Rectal smooth muscle tissue (tissue), 1 donor: ENCODE measurements around the gene TSPAN32.

Experiments
- H3K27ac ChIP-seq: one replicate; pipeline ENCODE4 v1.7.0; 2013; ENCODE audit warnings: low read depth, low read length, inconsistent platforms
- H3K27me3 ChIP-seq: one replicate; pipeline ENCODE4 v1.7.0; 2013; ENCODE audit warnings: low read length; ENCODE audit not compliant: control insufficient read depth, insufficient read depth
- H3K36me3 ChIP-seq: one replicate; pipeline ENCODE4 v1.7.0; 2013; ENCODE audit warnings: low read length; ENCODE audit not compliant: control insufficient read depth, insufficient read depth
- H3K4me1 ChIP-seq: one replicate; pipeline ENCODE4 v1.7.0; 2013; ENCODE audit warnings: low read length; ENCODE audit not compliant: control insufficient read depth, insufficient read depth
- H3K4me3 ChIP-seq: one replicate; pipeline ENCODE4 v1.7.0; 2013; ENCODE audit warnings: low read length
- H3K9ac ChIP-seq: one replicate; pipeline ENCODE4 v1.7.0; 2013; ENCODE audit warnings: low read length

TSPAN32 gene

DNA sequence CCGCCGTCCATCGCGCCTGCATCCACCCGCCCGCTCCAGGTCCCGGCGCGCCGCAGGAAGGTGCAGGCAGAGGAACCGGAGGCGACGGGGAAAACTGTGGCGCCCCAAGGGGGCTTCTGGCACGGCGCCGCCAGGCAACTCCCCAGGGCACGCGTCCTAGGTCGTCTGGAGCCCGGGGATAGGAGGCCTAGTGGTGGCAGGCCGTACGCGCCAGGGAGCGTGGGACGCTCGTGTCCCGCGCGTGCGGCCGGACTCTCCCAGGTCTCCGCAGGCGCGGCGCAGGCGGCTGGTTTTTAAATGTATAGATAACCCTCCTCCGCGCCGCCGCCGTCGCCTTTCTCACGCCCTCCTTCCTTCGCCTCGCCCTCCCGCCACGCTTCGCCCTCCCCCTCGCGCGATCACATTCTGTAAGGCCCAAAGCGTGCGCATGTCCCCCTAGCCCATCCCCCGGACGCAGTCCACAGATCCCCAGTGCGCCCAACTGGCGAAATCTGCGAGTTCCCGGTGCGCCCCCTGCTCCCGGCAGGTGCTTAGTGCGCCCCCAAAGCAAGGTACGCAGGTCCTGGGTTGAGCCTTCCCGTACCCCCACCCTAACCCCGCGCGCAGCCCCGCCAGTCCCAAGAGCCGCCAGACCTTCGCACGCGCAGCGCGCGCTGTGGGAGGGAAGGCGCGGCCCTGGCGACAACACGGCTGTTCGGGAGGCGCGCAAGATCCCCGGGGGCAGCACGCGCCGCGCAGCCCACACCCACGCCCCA is 31.3 kb upstream of the TSPAN32 start, which contains the start of gene ASCL2:
TSS of gene ASCL2 (minus strand) at position 267 of the 755 bp plus-strand sequence. CDS start at position 11, 256 bp downstream.
- H3K36me3 ChIP-seq = no peaks in the 10 kb centered on the region
- H3K9ac ChIP-seq = no peak within 1 kb of the TSS
- H3K4me1 ChIP-seq = no peaks in the 10 kb centered on the region
- no peak within 1 kb of the TSS for H3K27ac ChIP-seq
- peaks cover 13% of the 10 kb centered on the region for H3K27me3 ChIP-seq
- H3K4me3 ChIP-seq = peak within 1 kb of the TSS; percentile 31

DNA sequence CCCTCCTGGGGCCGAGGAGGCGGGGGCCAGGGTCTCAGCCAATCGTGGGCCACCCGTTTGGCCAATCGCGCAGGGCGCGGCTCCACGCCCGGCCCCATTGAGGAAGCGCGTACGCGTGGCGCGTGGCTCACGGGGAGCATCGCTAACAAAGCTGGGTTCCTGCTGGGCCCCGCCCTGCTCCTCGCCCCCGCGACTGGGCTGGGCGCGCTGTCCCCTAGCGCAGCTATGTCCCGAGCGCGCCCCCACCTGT is 30.8 kb upstream of the TSPAN32 start:
- Histone ChIP-seq H3K27me3 (peaks cover 13% of the 10 kb centered on the region), H3K27ac (no peak overlapping the region), H3K4me3 (no peak overlapping the region), H3K36me3 (no peaks in the 10 kb centered on the region), H3K4me1 (no peaks in the 10 kb centered on the region), H3K9ac (no peak overlapping the region)

DNA sequence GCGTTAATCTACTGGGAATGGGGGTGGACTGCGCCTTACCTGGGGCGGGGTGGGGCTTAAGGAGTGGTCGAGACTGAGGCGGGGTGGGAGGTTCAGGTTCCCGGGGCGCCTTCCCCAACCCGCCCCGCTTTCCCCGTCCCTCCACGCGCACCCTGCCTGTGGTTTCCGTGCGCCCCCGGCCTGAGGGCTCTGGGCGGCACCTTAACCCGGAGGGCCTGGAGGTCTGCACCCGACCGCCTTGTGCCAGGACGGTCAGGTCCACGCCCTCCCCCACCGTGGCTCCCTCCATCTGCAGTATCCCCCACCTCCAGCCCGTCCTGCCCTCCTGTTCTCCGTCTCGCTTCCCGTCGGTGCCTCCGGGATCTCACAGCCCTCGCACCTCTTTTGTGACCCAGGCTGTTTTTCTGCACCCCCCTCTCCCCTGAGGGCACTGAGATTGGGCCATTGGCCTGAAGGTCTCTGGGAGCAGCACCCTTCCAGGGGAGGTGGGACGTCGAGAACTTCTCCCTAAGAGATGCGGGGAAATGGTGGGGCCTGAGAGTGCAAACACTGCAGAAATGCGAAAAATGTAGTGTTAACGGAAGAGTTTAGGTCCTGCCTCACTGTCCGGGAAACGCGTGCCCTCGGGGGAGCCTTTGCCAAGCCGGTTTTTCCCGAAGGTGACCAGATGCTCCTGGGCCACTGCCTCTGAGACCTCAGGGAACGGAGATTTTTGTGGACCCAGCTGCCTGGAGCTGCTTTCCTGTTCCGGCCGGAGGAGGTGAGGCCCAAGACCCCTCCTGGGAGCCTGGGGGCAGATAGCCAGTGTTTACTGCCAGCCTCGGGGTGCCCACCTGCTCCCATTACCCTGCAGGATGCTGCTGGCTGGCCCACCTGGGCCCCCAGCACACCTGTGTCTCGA is 30.2 kb upstream of the TSPAN32 start:
- Histone ChIP-seq H3K4me3 (no peak overlapping the region), H3K36me3 (no peaks in the 10 kb centered on the region), H3K27me3 (peaks cover 13% of the 10 kb centered on the region), H3K27ac (no peak overlapping the region), H3K4me1 (no peaks in the 10 kb centered on the region), H3K9ac (no peak overlapping the region)

DNA sequence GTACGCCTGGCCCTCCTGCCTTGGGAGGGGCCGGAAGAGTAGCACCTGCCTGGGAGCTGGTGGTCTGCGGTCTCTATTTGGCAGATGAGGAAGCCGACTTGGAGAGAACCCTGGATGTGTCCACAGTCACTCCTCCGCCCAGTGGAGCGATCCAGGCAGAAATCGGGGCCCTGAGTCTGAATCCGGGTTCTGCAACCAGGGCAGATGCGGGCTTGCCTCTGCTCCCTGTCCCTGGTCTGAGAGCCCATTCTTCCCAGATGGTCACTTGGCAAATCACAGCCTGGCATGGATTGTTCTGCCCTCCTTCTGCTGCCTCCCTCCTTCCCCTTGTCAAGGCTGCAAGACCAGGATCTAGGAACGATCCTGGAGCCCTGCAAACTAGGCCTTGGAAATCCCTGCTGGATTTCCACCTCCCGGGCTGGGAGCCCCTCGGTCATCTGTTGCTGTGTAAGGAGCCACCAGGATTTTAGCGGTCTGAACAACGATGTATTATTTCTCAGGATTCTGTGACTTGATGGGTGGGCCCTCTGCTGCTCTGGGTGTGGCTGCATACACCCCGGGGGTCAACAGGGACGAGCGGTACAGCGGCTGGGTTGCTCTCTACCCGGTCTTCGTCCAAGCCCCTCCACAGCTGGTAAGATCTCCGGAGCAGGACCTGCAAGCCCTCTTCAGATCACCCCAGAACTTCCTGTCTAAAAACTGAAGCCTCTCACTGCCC is 29.4 kb upstream of the TSPAN32 start:
- Histone ChIP-seq H3K27me3 (peaks cover 10% of the 10 kb centered on the region), H3K4me3 (no peak overlapping the region), H3K27ac (no peak overlapping the region), H3K9ac (no peak overlapping the region), H3K4me1 (no peaks in the 10 kb centered on the region), H3K36me3 (no peaks in the 10 kb centered on the region)

DNA sequence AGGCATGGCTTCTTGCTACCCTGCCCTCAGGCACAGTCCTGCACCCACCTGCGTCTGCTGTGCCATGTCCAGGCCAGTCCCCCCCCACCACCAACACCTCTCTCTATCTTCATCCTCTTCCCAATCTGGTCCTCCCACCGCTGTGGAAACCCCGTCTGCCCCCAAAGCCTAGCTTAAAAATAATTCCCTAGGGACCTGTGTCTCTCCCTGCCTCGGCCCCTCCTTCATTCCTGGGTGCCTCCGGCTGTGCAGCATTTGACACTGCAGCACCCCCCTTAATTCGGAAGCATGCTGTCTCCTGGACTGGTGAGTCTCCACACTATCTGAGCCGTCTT is 28.9 kb upstream of the TSPAN32 start:
- no peak overlapping the region for H3K9ac ChIP-seq
- no peaks in the 10 kb centered on the region for H3K4me1 ChIP-seq
- H3K27me3 ChIP-seq = peaks cover 8% of the 10 kb centered on the region
- H3K36me3 ChIP-seq = no peaks in the 10 kb centered on the region
- no peak overlapping the region for H3K4me3 ChIP-seq
- H3K27ac ChIP-seq = no peak overlapping the region

DNA sequence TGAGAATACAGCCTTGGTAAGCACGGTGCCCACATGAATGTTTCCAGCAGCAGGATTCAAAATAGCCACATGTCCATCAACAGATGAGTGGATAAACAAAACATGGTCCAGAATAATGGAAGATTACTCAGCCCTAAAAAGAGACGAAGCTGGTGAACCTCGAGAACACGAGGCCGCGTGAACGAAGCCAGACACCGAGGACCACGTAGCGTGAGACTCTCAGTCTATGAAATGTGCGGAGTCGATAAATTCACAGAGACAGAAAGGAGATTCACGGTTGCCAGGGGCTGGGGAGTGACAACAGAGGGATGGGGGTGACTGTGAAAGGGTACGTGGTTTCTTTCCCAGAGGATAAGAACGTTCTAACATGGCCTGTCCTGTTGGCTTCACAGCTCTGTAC is 28.5 kb upstream of the TSPAN32 start:
- Histone ChIP-seq H3K4me3 (no peak overlapping the region), H3K4me1 (no peaks in the 10 kb centered on the region), H3K36me3 (no peaks in the 10 kb centered on the region)

DNA sequence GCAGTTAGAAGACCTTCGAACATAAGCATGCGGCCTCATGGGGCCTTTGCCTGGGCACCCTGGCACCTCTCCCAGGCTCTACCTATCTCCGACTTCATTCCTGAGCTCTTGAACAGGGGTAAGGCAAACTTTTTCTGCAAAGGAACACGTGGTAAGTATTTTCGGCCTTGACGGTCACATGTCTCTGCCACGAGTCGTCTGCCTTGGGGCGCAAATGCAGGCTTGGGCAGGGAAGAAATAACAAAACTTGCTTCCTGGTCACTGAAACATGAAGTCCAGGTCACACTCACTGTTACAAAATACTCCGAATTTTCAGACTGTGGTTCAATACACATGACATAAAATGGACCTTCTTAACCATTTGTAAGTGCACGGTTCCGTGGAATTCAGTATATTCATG is 28.0 kb upstream of the TSPAN32 start:
- no peaks in the 10 kb centered on the region for H3K36me3 ChIP-seq
- H3K4me1 ChIP-seq = no peaks in the 10 kb centered on the region
- no peak overlapping the region for H3K9ac ChIP-seq
- H3K4me3 ChIP-seq = no peak overlapping the region
- H3K27ac ChIP-seq = no peak overlapping the region
- H3K27me3 ChIP-seq = peaks cover 5% of the 10 kb centered on the region

More for the DNA sequence above, 28.5 kb upstream of the TSPAN32 start:
- Histone ChIP-seq H3K27me3 (peaks cover 5% of the 10 kb centered on the region), H3K27ac (no peak overlapping the region), H3K9ac (no peak overlapping the region)

DNA sequence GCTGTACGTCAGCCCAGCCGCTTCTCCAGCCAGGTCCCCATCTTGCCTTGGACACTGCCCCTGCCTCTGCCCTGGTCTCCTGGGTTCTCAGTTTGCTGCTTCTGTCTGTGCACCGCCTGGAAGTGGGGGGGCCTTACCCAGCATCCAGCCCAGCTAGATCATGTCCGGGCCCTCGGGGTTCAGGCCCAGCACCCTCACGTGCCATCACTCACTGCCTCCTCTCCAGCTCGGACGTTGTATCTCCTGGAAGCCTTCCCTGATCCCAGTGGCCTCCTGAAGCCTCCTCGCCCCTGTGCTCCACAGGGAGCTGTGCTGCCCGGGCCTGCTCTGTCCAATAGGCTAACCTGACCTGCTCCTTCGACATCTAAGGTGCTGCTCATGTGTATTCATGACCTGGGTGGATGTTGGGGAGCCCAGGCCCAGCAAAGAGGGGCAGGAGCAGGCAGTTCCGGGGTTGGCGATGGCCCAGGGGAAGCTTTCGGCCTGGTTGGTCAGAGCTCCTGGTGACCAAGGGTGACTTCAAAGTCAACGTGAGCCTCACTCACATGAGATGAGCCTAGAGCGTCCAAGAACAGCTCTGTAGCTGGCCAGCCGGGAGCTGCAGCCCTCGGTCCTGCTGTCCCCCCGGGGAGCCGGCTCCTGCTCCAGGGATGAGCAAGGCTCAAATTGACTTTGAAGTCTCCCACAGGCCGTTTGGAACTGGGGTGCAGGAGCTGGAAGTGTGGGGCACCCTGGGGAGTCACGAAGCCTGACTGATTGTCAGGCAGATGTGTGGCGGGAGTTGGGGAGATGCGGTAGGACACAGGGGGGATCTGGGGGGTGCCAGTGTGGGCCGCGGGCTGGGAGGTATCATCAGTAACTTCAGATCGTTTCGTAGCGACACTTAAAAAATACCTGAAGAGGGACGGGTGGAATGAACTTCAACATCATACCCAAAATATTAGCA is 26.2 kb upstream of the TSPAN32 start:
- no peaks in the 10 kb centered on the region for H3K4me1 ChIP-seq
- no peak overlapping the region for H3K4me3 ChIP-seq
- H3K27ac ChIP-seq = no peak overlapping the region
- peaks cover under 1% of the 10 kb centered on the region for H3K27me3 ChIP-seq
- no peak overlapping the region for H3K9ac ChIP-seq
- H3K36me3 ChIP-seq = no peaks in the 10 kb centered on the region

DNA sequence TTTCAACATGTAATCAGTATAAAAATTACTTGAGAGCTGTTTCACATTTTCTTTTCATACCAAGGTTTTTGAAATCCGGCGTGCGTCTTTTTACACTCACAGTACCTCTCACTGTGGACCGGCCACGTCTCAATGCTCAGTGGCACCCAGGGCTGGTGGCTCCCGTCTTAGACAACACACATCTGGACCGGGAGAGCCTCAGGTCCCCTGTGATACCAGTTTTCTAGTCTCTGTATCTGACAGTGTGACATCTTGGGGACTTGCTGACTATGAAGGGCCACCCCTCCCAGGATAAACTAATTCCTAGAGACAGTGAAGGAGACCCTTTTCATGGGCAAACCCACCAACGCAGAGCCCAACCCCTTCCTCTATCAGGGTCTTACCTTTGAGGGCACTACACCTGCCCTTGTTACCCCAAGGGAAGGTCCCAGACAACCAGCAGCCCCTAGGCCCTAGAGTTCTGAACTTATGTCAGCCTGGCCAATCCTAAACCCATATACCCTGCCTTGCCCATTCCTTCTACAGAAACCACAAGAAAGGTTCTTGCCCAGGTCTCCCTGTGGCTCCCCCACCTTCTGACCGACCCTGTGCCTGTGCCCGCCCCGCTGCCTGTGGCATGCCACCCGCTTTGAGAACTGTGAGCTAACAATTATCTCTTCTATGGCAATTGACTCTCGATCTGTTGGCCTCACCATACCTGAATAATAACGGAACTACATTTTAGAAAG is 25.4 kb upstream of the TSPAN32 start:
- Histone ChIP-seq H3K36me3 (no peaks in the 10 kb centered on the region), H3K27ac (no peak overlapping the region), H3K27me3 (no peaks in the 10 kb centered on the region), H3K4me3 (no peak overlapping the region), H3K4me1 (no peaks in the 10 kb centered on the region), H3K9ac (no peak overlapping the region)

DNA sequence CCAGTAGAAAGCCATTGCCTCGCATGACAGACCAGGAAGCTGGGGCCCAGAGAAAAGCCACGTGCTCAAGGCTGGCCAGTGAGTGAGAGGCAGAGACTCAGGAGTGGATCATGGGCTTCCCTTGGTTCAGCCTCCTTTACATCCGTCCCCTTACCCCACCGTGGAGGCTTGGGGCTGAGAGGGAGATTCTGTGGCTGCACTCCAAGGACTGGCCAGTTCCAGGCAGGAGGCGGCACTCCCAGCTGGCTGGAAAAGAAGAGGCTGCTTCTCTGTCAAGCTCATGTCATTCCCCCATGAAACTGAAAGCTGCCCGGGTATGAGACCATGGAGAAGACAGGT is 24.8 kb upstream of the TSPAN32 start:
- Histone ChIP-seq H3K27me3 (no peaks in the 10 kb centered on the region), H3K36me3 (no peaks in the 10 kb centered on the region), H3K4me3 (no peak overlapping the region), H3K9ac (no peak overlapping the region), H3K27ac (no peak overlapping the region), H3K4me1 (no peaks in the 10 kb centered on the region)

DNA sequence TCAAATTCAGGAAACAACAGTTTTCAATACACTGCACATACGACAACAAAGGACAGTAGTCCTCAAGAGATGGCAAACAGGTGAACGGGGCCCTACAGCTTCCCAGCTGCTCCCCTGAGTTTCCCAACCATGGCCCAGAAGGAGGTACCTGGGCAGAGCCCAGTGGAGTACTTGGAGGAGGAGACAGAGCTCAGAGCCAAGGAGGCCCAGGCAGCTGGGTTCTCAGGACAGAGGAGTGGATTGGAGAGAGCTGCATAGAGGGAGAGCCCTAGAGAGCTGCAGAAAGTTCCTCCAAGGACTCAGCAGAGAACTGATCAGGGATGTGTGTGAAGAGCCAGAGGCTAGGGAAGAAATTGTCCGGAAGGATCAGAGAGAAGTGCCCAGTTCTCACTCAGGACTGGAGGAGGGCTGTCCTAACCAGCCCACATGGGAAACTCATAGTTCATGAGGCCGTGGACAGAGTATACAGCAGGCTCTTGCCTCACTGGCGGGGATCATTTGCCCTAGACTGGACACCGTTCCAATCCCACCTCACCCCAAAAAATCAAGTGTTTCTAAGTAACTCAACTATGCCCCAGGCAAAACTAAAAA is 23.8 kb upstream of the TSPAN32 start:
- Histone ChIP-seq H3K4me3 (no peak overlapping the region), H3K27me3 (no peaks in the 10 kb centered on the region), H3K27ac (no peak overlapping the region), H3K36me3 (no peaks in the 10 kb centered on the region), H3K9ac (no peak overlapping the region), H3K4me1 (no peaks in the 10 kb centered on the region)
